ENCODE results near the gene FCAMR.

Gene FCAMR

DNA sequence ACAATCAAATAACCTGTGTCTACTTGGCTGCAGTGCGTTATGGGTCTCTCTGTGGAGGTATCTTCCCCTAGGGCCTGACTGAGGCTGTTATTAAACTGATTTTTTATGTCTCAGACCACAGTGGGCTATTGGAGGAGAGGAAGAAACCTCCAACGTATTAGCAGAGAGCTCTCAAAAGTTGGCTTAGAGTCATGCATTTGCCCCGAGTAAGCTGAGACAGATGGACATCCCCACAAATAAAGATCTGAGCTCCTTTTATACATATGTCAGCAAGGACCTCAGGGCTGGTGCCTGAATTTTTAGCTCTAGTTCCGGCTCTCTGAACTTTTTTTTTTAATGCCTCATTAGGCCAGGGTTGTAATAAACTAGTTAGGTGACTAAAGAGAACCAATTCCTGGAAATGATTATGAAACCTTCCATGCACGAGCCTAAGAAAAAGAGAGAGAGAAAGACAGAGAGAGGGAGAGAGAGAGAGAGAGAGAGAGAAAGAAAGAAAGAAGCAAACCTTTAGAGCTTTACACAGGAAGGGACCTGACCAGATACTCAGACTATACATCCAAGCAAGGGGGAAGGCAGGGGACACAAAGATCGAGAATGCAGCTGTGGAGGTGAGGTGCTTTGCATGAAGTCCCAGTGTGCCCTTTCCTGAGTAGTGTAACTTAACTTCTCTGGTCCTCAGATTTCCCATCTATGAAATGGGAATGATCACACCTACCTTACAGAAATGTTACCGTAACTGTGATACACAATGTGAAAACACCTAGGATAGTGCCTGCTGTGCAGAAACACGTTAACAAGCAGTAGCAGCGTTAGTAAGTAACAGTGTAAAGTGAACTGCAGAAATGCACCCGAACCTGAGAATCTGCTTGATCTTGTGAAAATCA is 15.6 kb downstream of the FCAMR start:
- peak overlapping the region; percentile 27 for H3K27ac Mint-ChIP-seq
- no peaks in the 10 kb centered on the region for H3K36me3 Mint-ChIP-seq
- peaks cover 35% of the 10 kb centered on the region for H3K4me1 Mint-ChIP-seq
- H3K9me3 Mint-ChIP-seq: no peaks in the 10 kb centered on the region
- no peaks in the 10 kb centered on the region for H3K27me3 Mint-ChIP-seq
- no peak for ATAC-seq
- no peak overlapping the region for H3K4me3 Mint-ChIP-seq

DNA sequence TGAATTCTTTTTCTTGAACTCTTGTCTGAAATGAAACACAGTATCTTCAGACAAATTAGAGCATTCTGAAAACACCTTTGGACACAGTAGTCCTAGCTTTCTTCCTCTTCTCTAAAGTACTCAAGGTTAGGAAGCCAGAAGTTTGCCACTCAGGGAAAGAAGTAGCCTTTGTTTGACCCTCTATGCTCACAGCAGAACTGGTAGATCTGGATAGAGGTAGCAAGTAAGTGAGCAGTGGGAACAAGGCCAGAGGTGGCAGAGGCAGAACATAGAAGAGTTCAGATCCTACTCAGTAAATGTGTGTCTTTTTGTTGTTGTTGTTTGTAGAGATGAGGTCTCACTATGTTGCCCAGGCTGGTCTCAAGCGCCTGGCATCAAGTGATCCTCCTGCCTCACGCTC is 16.6 kb downstream of the FCAMR start:
- no peaks in the 10 kb centered on the region for H3K9me3 Mint-ChIP-seq
- no peak for ATAC-seq

DNA sequence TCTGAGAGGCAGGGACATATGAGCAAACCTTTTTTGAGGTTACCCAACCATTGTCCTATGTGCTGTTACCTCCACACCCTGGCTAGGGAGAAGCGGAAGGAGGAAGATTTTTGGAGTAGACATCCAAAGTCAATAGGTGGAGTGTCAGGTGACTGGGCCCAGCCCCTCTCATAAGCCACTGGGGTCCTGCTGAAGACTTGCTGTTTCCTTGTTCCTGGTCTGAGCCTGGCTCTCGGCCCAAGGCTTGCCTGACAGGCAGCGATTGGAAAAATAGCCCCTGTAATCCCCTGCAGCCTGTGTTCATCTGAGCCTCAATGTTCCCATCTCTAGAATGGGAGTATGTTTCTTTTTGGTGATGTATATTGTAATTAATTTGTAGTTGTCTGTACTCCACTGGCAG is 17.1 kb downstream of the FCAMR start:
- Mint-ChIP-seq H3K36me3 (no peaks in the 10 kb centered on the region), H3K4me3 (no peak overlapping the region), H3K27ac (no peak overlapping the region), H3K4me1 (peaks cover 35% of the 10 kb centered on the region), H3K27me3 (no peaks in the 10 kb centered on the region), H3K9me3 (no peaks in the 10 kb centered on the region)
- ATAC-seq: no peak

More for the DNA sequence above, 16.6 kb downstream of the FCAMR start:
- no peak overlapping the region for H3K4me3 Mint-ChIP-seq
- H3K27ac Mint-ChIP-seq: no peak overlapping the region
- H3K4me1 Mint-ChIP-seq: peaks cover 35% of the 10 kb centered on the region
- no peaks in the 10 kb centered on the region for H3K27me3 Mint-ChIP-seq
- no peaks in the 10 kb centered on the region for H3K36me3 Mint-ChIP-seq

- Mint-ChIP-seq H3K27ac (no peak overlapping the region), H3K27me3 (peaks cover under 1% of the 10 kb centered on the region), H3K9me3 (no peaks in the 10 kb centered on the region), H3K36me3 (no peaks in the 10 kb centered on the region), H3K4me1 (peaks cover 35% of the 10 kb centered on the region), H3K4me3 (no peak overlapping the region)
- ATAC-seq: no peak
Observed at GRCh38 chr1:206952171-206952570, 18.1 kb downstream of the FCAMR start.

GRCh38 chr1:206951318-206952100 is 18.8 kb downstream of the FCAMR start:
- no peaks in the 10 kb centered on the region for H3K36me3 Mint-ChIP-seq
- ATAC-seq: no peak
- H3K4me3 Mint-ChIP-seq: no peak overlapping the region
- no peak overlapping the region for H3K27ac Mint-ChIP-seq
- no peaks in the 10 kb centered on the region for H3K9me3 Mint-ChIP-seq
- peaks cover 34% of the 10 kb centered on the region for H3K4me1 Mint-ChIP-seq
- peaks cover 7% of the 10 kb centered on the region for H3K27me3 Mint-ChIP-seq

GRCh38 chr1:206949641-206950040 is 20.6 kb downstream of the FCAMR start:
- Mint-ChIP-seq H3K27me3 (peaks cover 16% of the 10 kb centered on the region), H3K36me3 (no peaks in the 10 kb centered on the region), H3K27ac (peak overlapping the region; percentile 47), H3K4me1 (peaks cover 17% of the 10 kb centered on the region), H3K4me3 (no peak overlapping the region), H3K9me3 (no peaks in the 10 kb centered on the region)
- ATAC-seq: no peak

- H3K9me3 Mint-ChIP-seq: no peaks in the 10 kb centered on the region
- no peak for ATAC-seq
- peak overlapping the region; percentile 47 for H3K27ac Mint-ChIP-seq
- peaks cover 14% of the 10 kb centered on the region for H3K4me1 Mint-ChIP-seq
- H3K27me3 Mint-ChIP-seq: peaks cover 16% of the 10 kb centered on the region
- no peaks in the 10 kb centered on the region for H3K36me3 Mint-ChIP-seq
- no peak overlapping the region for H3K4me3 Mint-ChIP-seq
Observed at GRCh38 chr1:206949208-206949607, 21.1 kb downstream of the FCAMR start.

- no peak overlapping the region for H3K4me3 Mint-ChIP-seq
- no peaks in the 10 kb centered on the region for H3K36me3 Mint-ChIP-seq
- peaks cover 16% of the 10 kb centered on the region for H3K27me3 Mint-ChIP-seq
- peaks cover 10% of the 10 kb centered on the region for H3K4me1 Mint-ChIP-seq
- H3K27ac Mint-ChIP-seq: no peak overlapping the region
- no peaks in the 10 kb centered on the region for H3K9me3 Mint-ChIP-seq
- no peak for ATAC-seq
Observed at GRCh38 chr1:206947255-206947654, 23.0 kb downstream of the FCAMR start.

DNA sequence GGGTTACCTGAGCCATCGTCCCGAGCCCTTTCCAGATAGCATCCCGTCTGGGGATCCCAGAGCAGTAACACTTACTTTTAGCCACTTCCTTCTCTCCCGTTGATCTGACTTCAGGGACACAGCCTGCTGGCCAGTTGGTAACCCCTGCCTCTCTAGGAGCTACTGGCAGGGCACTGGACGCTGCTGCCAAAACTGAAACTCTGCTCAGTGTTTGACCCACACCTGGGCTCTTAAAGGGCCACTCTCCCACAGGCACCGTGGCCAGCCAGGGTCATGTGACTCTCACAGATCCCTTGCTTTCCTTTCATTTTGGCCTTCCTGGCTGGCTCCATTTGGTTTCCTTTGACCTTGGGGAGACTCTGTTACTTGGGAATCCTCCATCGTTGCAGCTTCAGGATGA is 24.0 kb downstream of the FCAMR start, which contains the start of gene PIGR:
Gene PIGR (minus strand): TSS at position 206 of the 400 bp plus-strand sequence. CDS start 5,935 bp downstream, outside the sequence.
- Mint-ChIP-seq H3K36me3 (no peaks in the 10 kb centered on the region), H3K27ac (no peak within 1 kb of the TSS), H3K4me1 (peaks cover under 1% of the 10 kb centered on the region), H3K9me3 (no peaks in the 10 kb centered on the region), H3K4me3 (no peak within 1 kb of the TSS), H3K27me3 (peaks cover 16% of the 10 kb centered on the region)
- no peak for ATAC-seq

GRCh38 chr1:206945779-206946178 is 24.5 kb downstream of the FCAMR start:
- ATAC-seq: no peak
- Mint-ChIP-seq H3K27ac (no peak overlapping the region), H3K4me3 (no peak overlapping the region), H3K9me3 (no peaks in the 10 kb centered on the region), H3K27me3 (peaks cover 16% of the 10 kb centered on the region), H3K4me1 (no peaks in the 10 kb centered on the region), H3K36me3 (no peaks in the 10 kb centered on the region)

GRCh38 chr1:206944703-206945102 is 25.6 kb downstream of the FCAMR start:
- Mint-ChIP-seq H3K4me1 (no peaks in the 10 kb centered on the region), H3K4me3 (no peak overlapping the region), H3K9me3 (no peaks in the 10 kb centered on the region), H3K36me3 (no peaks in the 10 kb centered on the region), H3K27ac (no peak overlapping the region), H3K27me3 (peaks cover 16% of the 10 kb centered on the region)
- ATAC-seq: no peak

DNA sequence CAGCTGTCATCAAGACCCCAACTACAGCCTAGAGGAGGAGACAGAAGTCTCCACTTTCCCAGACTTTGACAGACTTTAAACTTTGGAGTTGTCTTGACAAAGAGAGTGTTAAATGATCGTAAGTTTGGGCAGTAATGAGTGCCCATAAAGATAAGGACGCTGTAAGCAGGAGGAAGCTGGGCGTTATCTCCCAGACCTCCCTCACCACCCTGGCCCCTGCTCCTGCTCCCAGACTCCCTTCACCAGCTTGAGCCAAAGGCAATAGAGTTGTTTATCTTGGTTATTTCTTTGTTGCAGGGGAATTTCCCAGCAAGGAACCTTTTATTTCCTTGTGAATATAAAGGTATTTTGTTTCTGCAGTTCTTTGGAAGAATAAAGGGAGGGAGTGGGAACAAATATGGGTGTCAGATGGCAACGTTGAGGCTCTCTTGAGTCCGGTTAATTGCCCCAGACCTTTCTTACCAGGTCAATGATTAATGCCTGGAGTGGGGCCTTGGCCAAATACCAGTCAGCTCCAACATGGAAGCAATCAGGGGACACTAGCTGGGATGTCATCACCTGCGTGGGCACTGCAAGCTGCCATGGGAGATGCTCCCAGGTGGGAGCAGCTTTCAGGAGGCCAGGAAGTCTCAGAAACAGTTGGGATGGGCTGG is 28.4 kb downstream of the FCAMR start:
- no peaks in the 10 kb centered on the region for H3K9me3 Mint-ChIP-seq
- no peaks in the 10 kb centered on the region for H3K4me1 Mint-ChIP-seq
- ATAC-seq: no peak
- no peak overlapping the region for H3K27ac Mint-ChIP-seq
- no peaks in the 10 kb centered on the region for H3K36me3 Mint-ChIP-seq
- H3K27me3 Mint-ChIP-seq: peaks cover 13% of the 10 kb centered on the region
- no peak overlapping the region for H3K4me3 Mint-ChIP-seq

DNA sequence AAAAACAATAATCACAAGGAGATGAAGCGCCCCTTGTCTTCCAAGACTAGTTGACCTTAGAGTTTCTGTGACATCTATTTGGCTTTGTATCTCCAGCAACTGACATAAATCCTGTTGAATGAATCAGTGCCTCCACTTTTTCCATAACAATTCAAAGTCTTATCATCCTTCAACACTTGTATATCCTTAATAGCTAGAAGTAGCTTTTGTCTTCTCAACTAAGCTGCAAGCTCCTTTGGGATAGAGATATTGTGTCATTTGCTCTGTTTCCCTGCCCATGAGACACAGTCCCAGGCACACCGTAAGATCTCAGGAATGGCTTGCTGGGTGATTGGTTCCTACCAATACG is 29.7 kb downstream of the FCAMR start:
- ATAC-seq: no peak
- H3K27ac Mint-ChIP-seq: peak overlapping the region; percentile 70
- H3K9me3 Mint-ChIP-seq: no peaks in the 10 kb centered on the region
- H3K36me3 Mint-ChIP-seq: no peaks in the 10 kb centered on the region
- no peaks in the 10 kb centered on the region for H3K27me3 Mint-ChIP-seq
- H3K4me3 Mint-ChIP-seq: no peak overlapping the region
- H3K4me1 Mint-ChIP-seq: no peaks in the 10 kb centered on the region

DNA sequence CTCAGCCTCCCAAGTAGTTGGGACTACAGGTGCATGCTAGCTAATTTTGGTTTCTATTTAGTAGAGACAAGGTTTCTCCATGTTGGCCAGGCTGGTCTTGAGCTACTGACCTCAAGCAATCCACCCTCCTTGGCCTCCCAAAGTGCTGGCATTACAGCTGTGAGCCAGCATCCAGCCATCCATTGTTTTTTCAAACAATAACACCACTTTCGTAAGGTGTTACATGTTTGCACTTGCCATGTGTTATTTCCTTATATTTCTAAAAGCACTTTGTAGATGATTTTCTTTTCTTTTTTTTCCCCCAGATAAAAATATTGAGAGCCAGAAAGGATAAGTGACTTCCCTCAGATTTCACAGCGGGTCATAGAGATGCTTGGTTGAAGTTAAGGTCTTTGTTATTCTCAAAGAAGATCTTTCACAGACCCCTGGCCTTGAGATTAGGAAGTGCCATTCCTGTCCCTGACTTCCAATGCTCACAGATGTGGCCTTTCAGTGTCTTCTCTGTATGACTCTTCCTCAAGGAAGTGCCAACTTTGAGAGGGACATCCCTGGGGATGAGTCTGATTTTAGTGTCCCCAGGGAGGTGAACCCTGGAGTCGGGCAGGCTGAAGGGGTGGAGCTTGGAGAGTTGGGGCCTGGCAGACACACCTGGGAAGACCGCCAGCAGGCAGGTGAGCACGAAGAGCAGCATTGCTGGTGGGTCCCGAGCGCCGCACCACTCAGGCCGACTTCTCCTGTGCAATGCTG is 30.2 kb downstream of the FCAMR start:
- no peaks in the 10 kb centered on the region for H3K36me3 Mint-ChIP-seq
- peak overlapping the region; percentile 70 for H3K27ac Mint-ChIP-seq
- H3K27me3 Mint-ChIP-seq: no peaks in the 10 kb centered on the region
- no peaks in the 10 kb centered on the region for H3K9me3 Mint-ChIP-seq
- ATAC-seq: no peak
- no peaks in the 10 kb centered on the region for H3K4me1 Mint-ChIP-seq
- no peak overlapping the region for H3K4me3 Mint-ChIP-seq

DNA sequence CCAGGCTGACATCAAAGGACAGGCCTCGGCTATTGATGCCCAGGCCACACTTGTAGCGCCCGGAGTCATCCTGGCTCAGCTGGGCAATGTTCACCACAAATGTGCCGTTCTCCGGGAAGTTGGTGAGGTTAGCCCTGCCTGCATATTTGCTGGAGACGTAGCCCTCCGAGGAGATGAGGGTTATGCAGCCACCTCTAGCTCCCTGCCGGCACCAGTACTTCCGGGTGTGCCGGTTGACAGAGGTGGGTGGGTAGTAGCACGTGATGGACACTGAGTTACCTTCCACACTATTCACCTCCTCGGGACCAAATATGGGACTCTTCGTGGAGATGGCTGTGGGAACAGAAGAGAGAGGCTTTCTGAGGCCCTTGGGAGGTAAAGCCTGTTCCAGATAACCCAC is 31.1 kb downstream of the FCAMR start:
- Mint-ChIP-seq H3K9me3 (no peaks in the 10 kb centered on the region), H3K27me3 (no peaks in the 10 kb centered on the region), H3K4me1 (no peaks in the 10 kb centered on the region), H3K36me3 (no peaks in the 10 kb centered on the region), H3K4me3 (no peak overlapping the region), H3K27ac (no peak overlapping the region)
- no peak for ATAC-seq
